Spleen (tissue), 11 donors: ENCODE results near the gene GJC2. TPM values are rescaled to one million over a fixed set of nuclear protein-coding genes. Genes with fewer than 3 reads are reported as not detected.

ENCODE experiments used
- DNase-seq: peaks from one replicate; pipeline ENCODE4 v3.0.0-alpha.2; 2020
- H3K27ac ChIP-seq, 8 donors: fragments of 200-600 bp; sonication (generic) in 7 of 8; 1 replicate in 4 of 8; 2 replicates in 4 of 8; pipeline versions ENCODE4 v1.5.0 to v1.8.0; 2016 to 2021; ENCODE audit warnings: inconsistent platforms in 4 of 8, mild to moderate bottlenecking in 4 of 8, moderate library complexity in 1 of 8
- H3K27me3 ChIP-seq, 7 donors: fragments of 200-600 bp; sonication (generic) in 6 of 7; replicated peaks in 1 of 7; 1 replicate in 4 of 7; 2 replicates in 3 of 7; pipeline versions ENCODE4 v1.5.0 to v1.8.0; 2016 to 2021; ENCODE audit warnings: inconsistent platforms in 3 of 7, mild to moderate bottlenecking in 1 of 7
- H3K36me3 ChIP-seq, 6 donors: fragments of 200-600 bp; sonication (generic) in 5 of 6; 1 replicate in 4 of 6; 2 replicates in 2 of 6; pipeline versions ENCODE4 v1.5.0 to v1.8.0; 2016 to 2021; ENCODE audit warnings: inconsistent platforms in 2 of 6
- H3K4me1 ChIP-seq, 6 donors: fragments of 200-600 bp; sonication (generic) in 5 of 6; 1 replicate in 3 of 6; 2 replicates in 3 of 6; pipeline versions ENCODE4 v1.5.0 to v1.8.0; 2016 to 2021; ENCODE audit warnings: inconsistent platforms in 3 of 6
- H3K4me3 ChIP-seq, 8 donors: fragments of 200-600 bp; sonication (generic) in 7 of 8; 1 replicate in 4 of 8; 2 replicates in 4 of 8; pipeline versions ENCODE4 v1.5.0 to v1.8.0; 2016 to 2021; ENCODE audit warnings: inconsistent platforms in 4 of 8, mild to moderate bottlenecking in 4 of 8, moderate library complexity in 2 of 8
- H3K9me3 ChIP-seq, 8 donors: fragments of 200-600 bp; sonication (generic) in 7 of 8; 1 replicate in 4 of 8; 2 replicates in 4 of 8; pipeline versions ENCODE4 v1.5.0 to v1.8.0; 2016 to 2021; ENCODE audit warnings: inconsistent platforms in 4 of 8
- CTCF ChIP-seq, 11 experiments: fragments of 200-600 bp in 7 of 11; fragments of 450-650 bp in 4 of 11; sonication (generic) in 4 of 11; IDR thresholded peaks in 8 of 11; conservative IDR thresholded peaks in 3 of 11; 1 replicate in 7 of 11; 2 replicates in 4 of 11; pipeline versions ENCODE4 v1.4.0 to v1.8.0; 2016 to 2021; ENCODE audit warnings: antibody characterized with exemption in 11 of 11, inconsistent platforms in 4 of 11, mild to moderate bottlenecking in 1 of 11
- POLR2A ChIP-seq, 3 donors: fragments of 450-650 bp; IDR thresholded peaks; one replicate each; pipeline ENCODE4 v1.5.1; 2017; ENCODE audit warnings: antibody characterized with exemption in 3 of 3, mild to moderate bottlenecking in 1 of 3
- POLR2AphosphoS5 ChIP-seq, 3 donors: sonication (generic); formaldehyde crosslinking; IDR thresholded peaks; one replicate each; pipeline ENCODE4 v1.5.1; 2017; ENCODE audit warnings: antibody characterized with exemption in 3 of 3
- WGBS, 5 donors: extraction: QIAGEN DNeasy Blood & Tissue Kit in 3 of 5; methylation state at CpG; one replicate each; pipeline versions ENCODE4 v1.1.5 to v1.1.7; 2013 to 2018; 5-methylcytosine and 5-hydroxymethylcytosine counted together
- intact Hi-C: fragments of 100-400 bp; cut with DNase I; formaldehyde crosslinking; loops from one replicate; pipeline ENCODE4 v1.15.0; 2023; ENCODE audit warnings: low total_unique reads
- polyA plus RNA-seq, 3 donors: library from polyadenylated mRNA; stranded (reverse); fragments of 200-250 nt; gene quantifications; one replicate each; pipeline ENCODE4 v1.2.1, GENCODE V29; 2013
- total RNA-seq, 7 donors: library from RNA; depleted of rRNA in 3 of 7; stranded (reverse); fragments of >200 nt in 3 of 7; fragmentation: NEBNext Ultra II Directional in 4 of 7; extraction: Animal tissue kit (Norgen Biotek cat#: 25700) in 4 of 7; gene quantifications; one replicate each; pipeline versions ENCODE4 v1.1.0 to v1.2.1, GENCODE V29; 2016 to 2021
- donor health status: healthy with polysubstance abuse.
- donor health status: DM: no; HTN: no; CAD: no; lungs with moderate emphysema.
- donor health status: DM: no; HTN: no; CAD: no.
- donor health status: Bipolar disorder and iron deficiency.
- donor health status: healthy.
- donor health status: DM: no; HTN: no; CAD: no.
- donor health status: DM: yes; HTN: yes; CAD: no.

GJC2 gene
- total and polyA plus RNA-seq, 10 donors = 0.35 to 3.5 (median 1.3) TPM

- intact Hi-C loops = no loop called here
- peaks cover 23 to 80% (median 50%) of the 10 kb centered on the region in 6 donors for H3K4me1 ChIP-seq
- no peak overlapping the region for H3K4me3 ChIP-seq
- no peaks in the 10 kb centered on the region for H3K27me3 ChIP-seq
- peaks cover 0 to 66% (median 45%) of the 10 kb centered on the region in 6 donors for H3K36me3 ChIP-seq
- DNase-seq = no peak
- TF ChIP-seq CTCF (IDR thresholded peaks at IDR 0.05 in 8 of 11, conservative IDR thresholded peaks at IDR 0.05 in 3 of 11) = no peak
- peak in 1 of 3 donors; percentile 6 for TF ChIP-seq POLR2AphosphoS5 (IDR thresholded peaks at IDR 0.05)
- 71 to 100% (median 80%) methylated on average over 1 to 8 of the region's 8 CpGs for WGBS, 5 donors
- peak overlapping the region in 7 of 8 donors; percentile 51 to 81 (median 76) for H3K27ac ChIP-seq
- no peaks in the 10 kb centered on the region for H3K9me3 ChIP-seq
These were observed 760 bp upstream of the GJC2 start for GRCh38 chr1:228148935-228149405.

GRCh38 chr1:228150120-228150460, 360 bp downstream of the GJC2 start:
- H3K4me1 ChIP-seq = peaks cover 15 to 68% (median 40%) of the 10 kb centered on the region in 6 donors

GRCh38 chr1:228150461-228151179, 890 bp downstream of the GJC2 start:
- Histone ChIP-seq H3K4me3 (peak overlapping the region in 3 of 8 donors; percentile 4 to 38 (median 25)), H3K27ac (peak overlapping the region in 7 of 8 donors; percentile 69 to 81 (median 76))
- 66 to 84% (median 75%) methylated on average over 11 to 17 of the region's 17 CpGs for WGBS, 5 donors

More at GRCh38 chr1:228150120-228150460, 360 bp downstream of the GJC2 start:
- Histone ChIP-seq H3K4me3 (peak overlapping the region in 3 of 8 donors; percentile 4 to 38 (median 25)), H3K36me3 (peaks cover 0 to 55% (median 44%) of the 10 kb centered on the region in 6 donors), H3K9me3 (no peaks in the 10 kb centered on the region), H3K27ac (peak overlapping the region in 7 of 8 donors; percentile 69 to 81 (median 76)), H3K27me3 (no peaks in the 10 kb centered on the region)
- intact Hi-C loops = no loop called here
- no peak for DNase-seq
- TF ChIP-seq POLR2A (IDR thresholded peaks at IDR 0.05) (no peak), CTCF (IDR thresholded peaks at IDR 0.05 in 8 of 11, conservative IDR thresholded peaks at IDR 0.05 in 3 of 11) (no peak), POLR2AphosphoS5 (IDR thresholded peaks at IDR 0.05) (no peak)
- WGBS, 5 donors = 66 to 100% (median 80%) methylated on average over 3 to 7 of the region's 7 CpGs

More at GRCh38 chr1:228150461-228151179, 890 bp downstream of the GJC2 start:
- no peaks in the 10 kb centered on the region for H3K9me3 ChIP-seq
- peaks cover 0 to 50% (median 40%) of the 10 kb centered on the region in 6 donors for H3K36me3 ChIP-seq
- intact Hi-C loops = no loop called here
- TF ChIP-seq CTCF (IDR thresholded peaks at IDR 0.05 in 8 of 11, conservative IDR thresholded peaks at IDR 0.05 in 3 of 11) (no peak), POLR2A (IDR thresholded peaks at IDR 0.05) (no peak), POLR2AphosphoS5 (IDR thresholded peaks at IDR 0.05) (no peak)
- no peaks in the 10 kb centered on the region for H3K27me3 ChIP-seq
- DNase-seq = no peak
- peaks cover 15 to 63% (median 38%) of the 10 kb centered on the region in 6 donors for H3K4me1 ChIP-seq
